Stomach smooth muscle (tissue), 2 donors: ENCODE results near the gene CD320.
A peak's percentile ranks its signal among the peaks of the same experiment; 100 is the strongest.
"Not testable (repeated sequence)": the region's sequence is repeated elsewhere in the genome, so short reads cannot be mapped to it uniquely, and the experiment has no call there.

ENCODE experiments used
- H3K27ac ChIP-seq: one replicate; pipeline ENCODE4 v1.7.0; 2013; ENCODE audit warnings: mild to moderate bottlenecking, low read length, inconsistent platforms
- H3K27me3 ChIP-seq, 2 donors: one replicate each; pipeline ENCODE4 v1.7.0; 2013; ENCODE audit warnings: low read length in 2 of 2; ENCODE audit not compliant: insufficient read depth in 2 of 2, control insufficient read depth in 1 of 2
- H3K36me3 ChIP-seq, 2 donors: one replicate each; pipeline ENCODE4 v1.7.0; 2013; ENCODE audit warnings: low read length in 2 of 2; ENCODE audit not compliant: control insufficient read depth in 2 of 2, insufficient read depth in 2 of 2
- H3K4me1 ChIP-seq: one replicate; pipeline ENCODE4 v1.7.0; 2013; ENCODE audit warnings: low read length; ENCODE audit not compliant: control insufficient read depth, insufficient read depth
- H3K4me3 ChIP-seq, 2 donors: one replicate each; pipeline ENCODE4 v1.7.0; 2013; ENCODE audit warnings: low read length in 2 of 2
- H3K9ac ChIP-seq, 2 donors: one replicate each; pipeline ENCODE4 v1.7.0; 2013; ENCODE audit warnings: low read length in 2 of 2, mild to moderate bottlenecking in 1 of 2
- H3K9me3 ChIP-seq, 2 donors: one replicate each; pipeline ENCODE4 v1.7.0; 2013; ENCODE audit warnings: low read length in 2 of 2; ENCODE audit not compliant: control insufficient read depth in 2 of 2
- donor health status: healthy.
- donor health status: Pancreatic carcinoma.

Gene CD320

DNA sequence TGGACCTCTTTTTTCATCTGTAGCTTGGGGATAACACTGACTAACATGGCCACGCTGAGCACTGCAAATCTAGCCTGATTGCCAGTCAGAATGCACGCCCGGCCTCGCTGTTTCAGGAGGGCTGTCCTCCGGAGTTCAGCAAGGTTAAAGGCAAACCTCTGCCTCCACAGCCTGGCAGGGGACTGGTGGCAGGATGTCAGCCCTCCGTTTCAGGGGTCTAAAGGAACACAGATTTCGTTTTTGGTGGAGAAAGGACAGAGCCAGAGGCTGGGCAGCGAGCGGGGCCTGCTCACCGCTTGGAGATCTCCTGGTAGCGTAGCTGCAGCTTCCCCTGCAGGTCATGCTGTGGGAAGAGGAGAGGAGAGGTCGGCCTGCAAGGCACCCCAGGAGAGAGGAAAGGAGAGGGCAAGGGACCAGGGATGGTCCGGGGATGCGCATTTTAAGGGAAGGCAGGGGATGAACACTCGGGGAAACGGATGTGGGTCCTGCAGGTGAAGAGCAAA lies 12.5 kb upstream of the CD320 start:
- Histone ChIP-seq H3K9ac (peak overlapping the region; percentile 98 to 99), H3K4me3 (peak overlapping the region; percentile 95 to 99), H3K36me3 (peaks cover 10 to 14% of the 10 kb centered on the region in 2 donors), H3K9me3 (no peaks in the 10 kb centered on the region), H3K27ac (peak overlapping the region; percentile 88), H3K27me3 (no peaks in the 10 kb centered on the region), H3K4me1 (peaks cover 22% of the 10 kb centered on the region)

DNA sequence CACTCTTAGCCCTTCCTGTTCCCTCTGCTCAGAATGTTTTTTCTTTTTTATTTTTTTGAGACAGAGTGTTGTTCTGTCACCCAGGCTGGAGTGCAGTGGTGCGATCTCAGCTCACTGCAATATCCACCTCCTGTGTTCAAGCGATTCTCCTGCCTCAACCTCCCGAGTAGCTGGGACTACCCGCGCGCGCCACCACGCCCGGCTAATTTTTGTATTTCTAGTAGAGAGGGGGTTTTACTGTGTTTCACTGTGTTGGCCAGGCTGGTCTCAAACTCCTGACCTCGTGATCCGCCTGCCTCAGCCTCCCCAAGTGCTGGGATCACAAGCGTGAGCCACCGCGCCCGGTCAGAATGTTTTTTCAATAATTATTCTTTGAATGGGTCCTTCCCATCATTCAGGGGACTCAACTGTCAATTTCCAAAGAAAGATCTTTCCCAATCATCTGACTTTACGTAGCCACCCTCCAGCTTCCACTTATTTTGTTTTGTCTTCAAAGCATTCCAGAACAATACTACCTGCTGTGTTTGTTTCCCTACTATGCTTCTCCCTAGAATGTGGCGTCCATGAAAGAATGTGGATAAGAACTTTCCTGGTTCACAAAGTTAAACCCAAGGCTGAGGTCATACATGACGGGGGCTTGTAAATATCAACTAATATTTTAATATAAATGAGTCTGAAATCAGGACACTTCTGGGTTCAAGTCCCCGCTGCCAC lies 11.8 kb upstream of the CD320 start:
- H3K9ac ChIP-seq = peak overlapping the region; percentile 98 to 99
- peaks cover 22% of the 10 kb centered on the region for H3K4me1 ChIP-seq
- no peak overlapping the region for H3K27ac ChIP-seq
- H3K9me3 ChIP-seq = no peaks in the 10 kb centered on the region
- H3K27me3 ChIP-seq = no peaks in the 10 kb centered on the region
- H3K4me3 ChIP-seq = peak overlapping the region; percentile 95 to 99
- peaks cover 13 to 18% of the 10 kb centered on the region in 2 donors for H3K36me3 ChIP-seq

DNA sequence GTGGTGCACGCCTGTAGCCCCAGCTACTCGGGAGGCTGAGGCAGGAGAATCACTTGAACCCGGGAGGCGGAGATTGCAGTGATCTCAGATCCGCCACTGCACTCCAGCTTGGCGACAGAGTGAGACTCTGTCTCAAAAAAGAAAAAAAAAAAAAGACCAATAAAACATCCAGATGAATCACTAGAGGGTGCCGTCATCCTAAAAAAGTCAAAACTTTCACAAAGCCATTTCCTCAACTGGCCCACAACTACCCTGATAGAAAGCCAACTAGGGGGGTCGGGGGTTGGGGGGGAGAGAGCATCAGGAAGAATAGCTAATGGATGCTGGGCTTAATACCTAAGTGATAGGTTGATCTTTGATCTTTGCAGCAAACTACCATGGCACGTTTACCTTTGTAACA lies 10.7 kb upstream of the CD320 start:
- not testable (repeated sequence) for H3K27me3 ChIP-seq, H3K4me3 ChIP-seq, H3K9me3 ChIP-seq, H3K27ac ChIP-seq, H3K9ac ChIP-seq
- Histone ChIP-seq H3K36me3 (peaks cover 15 to 25% of the 10 kb centered on the region in 2 donors), H3K4me1 (peaks cover 22% of the 10 kb centered on the region)

DNA sequence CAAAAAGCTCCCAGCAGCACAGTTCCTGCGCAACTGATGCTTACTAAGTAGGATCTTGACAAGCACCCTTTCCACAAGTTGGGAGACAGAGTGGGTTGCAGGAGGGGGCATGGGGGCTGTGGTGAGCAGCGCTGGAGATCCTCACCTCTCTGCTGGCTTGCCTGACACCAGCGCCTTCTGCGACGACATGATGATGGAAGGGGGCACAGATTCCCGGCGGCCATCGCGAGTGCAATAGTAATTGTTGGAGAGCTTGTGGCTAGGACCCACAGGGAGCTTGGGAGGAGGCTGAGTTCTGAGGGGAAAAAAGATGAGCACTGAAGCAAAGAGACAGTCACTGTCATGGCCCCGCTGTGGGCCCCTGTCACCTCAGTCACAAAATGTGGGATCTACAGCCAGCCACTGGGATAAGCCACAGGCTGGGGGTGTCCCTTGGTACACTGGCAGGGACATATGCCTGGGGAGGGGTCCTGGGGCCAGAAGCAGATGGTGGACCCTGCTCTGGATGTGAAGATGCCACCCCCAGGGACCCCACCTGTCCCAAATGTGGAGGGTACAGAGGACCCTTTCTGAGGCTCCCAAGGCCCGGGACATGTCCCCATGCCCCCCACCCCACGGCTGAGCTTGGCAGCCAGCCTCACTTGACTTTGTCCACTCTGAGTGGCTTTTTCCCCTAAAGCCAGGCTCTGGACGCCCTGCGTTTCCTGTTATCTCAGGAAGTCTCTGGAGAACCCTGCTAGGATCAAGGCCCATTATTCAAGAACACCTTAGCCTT lies 8.4 kb upstream of the CD320 start:
- Histone ChIP-seq H3K9me3 (no peaks in the 10 kb centered on the region), H3K27me3 (no peaks in the 10 kb centered on the region), H3K36me3 (peaks cover 11 to 26% of the 10 kb centered on the region in 2 donors), H3K4me3 (no peak overlapping the region), H3K27ac (no peak overlapping the region), H3K4me1 (peaks cover 10% of the 10 kb centered on the region), H3K9ac (no peak overlapping the region)

DNA sequence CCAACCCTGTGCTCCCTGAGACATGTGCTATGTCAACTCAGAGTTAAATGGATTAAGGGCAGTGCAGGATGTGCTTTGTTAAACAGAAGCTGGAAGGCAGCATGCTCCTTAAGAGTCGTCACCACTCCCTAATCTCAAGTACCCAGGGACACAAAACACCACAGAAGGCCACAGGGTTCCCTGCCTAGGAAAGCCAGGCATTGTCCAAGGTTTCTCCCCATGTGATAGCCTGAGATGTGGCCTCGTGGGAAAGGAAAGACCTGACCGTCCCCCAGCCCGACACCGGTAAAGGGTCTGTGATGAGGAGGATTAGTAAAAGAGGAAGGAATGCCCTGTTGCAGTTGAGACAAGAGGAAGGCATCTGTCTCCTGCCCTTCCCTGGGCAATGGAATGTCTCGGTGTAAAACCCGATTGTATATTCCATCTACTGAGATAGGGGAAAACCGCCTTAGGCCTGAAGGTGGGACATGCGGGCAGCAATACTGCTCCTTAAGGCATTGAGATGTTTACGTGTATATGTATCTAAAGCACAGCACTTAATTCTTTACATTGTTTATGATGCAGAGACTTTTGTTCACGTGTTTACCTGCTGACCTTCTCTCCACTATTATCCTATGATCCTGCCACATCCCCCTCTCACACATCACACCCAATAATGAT lies 7.0 kb upstream of the CD320 start:
- H3K4me3 ChIP-seq, H3K27me3 ChIP-seq, H3K27ac ChIP-seq, H3K4me1 ChIP-seq, H3K9me3 ChIP-seq, H3K9ac ChIP-seq: not testable (repeated sequence)
- H3K36me3 ChIP-seq = peaks cover 14 to 34% of the 10 kb centered on the region in 2 donors

DNA sequence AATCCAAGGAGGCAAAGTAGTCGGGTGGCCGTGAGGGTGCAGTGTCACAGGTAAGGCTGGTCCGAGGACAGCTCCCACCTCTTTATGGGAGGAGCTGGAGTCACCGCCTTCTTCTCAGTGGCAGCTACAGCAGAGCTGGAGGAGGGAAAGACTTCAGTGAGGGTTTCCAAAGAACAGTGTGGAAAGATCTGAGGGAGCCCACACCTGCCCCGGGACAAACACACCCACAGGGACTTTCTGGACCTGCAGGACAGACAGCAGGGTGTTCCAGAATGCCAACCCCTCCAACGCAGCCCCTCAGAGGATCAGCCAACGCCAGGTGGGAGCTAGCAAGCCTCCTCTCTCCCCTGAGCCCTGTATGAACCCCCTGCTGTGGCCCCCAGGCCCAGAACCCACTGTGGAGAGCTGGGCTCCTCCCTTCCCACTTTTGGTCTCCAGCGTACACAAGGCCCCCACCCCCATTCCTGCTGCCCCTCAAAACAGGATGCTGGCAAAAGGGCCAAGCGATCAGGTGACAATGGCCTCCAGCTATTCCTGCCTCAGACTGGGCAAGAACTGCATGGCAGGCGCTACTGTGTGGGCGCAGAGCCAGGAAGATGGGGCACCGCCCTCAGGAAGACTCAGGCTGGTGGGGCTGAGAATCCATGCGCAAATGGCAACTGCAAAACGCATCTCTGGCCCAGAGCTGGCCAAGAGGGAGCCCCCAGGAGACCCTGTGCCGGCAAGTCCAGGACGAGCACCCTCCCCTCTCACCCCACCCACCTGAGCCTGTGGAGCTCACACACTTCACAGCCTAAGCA lies 3.5 kb upstream of the CD320 start:
- Histone ChIP-seq H3K27me3 (no peaks in the 10 kb centered on the region), H3K9ac (no peak overlapping the region), H3K9me3 (no peaks in the 10 kb centered on the region), H3K4me3 (no peak overlapping the region), H3K27ac (no peak overlapping the region), H3K4me1 (peaks cover 22% of the 10 kb centered on the region), H3K36me3 (peaks cover 14 to 38% of the 10 kb centered on the region in 2 donors)

DNA sequence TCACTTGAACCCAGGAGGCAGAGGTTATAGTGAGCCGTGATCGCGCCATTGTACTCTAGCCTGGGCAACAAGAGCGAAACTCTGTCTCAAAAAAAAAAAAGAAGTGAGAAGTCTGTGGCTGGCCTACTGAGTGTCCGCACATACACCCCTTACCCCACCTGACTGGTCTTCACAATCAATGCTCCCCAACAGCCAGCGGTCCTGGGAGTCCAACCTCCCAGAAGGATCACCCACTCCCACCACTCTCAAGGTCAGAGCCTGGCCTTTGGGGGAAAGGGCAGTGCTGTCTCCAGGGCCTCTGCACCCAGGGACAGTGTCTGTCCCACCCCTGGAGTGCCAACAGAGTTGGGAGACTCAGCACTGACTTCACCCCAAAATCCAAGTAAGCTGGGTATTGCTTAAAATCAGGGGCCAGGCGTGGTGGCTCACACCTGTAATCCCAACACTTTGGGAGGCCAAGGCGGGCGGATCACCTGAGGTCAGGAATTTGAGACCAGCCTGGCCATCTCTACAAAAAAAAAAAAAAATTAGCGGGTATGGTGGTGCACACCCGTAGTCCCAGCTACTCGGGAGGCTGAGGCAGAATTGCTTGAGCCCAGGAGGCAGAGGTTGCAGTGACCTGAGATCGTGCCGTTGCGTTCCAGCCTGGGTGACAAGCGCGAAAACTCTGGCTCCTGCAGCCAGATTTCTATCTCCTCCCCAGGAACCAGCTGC lies 2.3 kb upstream of the CD320 start:
- Histone ChIP-seq H3K27me3 (no peaks in the 10 kb centered on the region), H3K36me3 (peaks cover 9 to 33% of the 10 kb centered on the region in 2 donors), H3K27ac (no peak overlapping the region), H3K9me3 (no peaks in the 10 kb centered on the region), H3K9ac (no peak overlapping the region), H3K4me1 (peaks cover 22% of the 10 kb centered on the region), H3K4me3 (no peak overlapping the region)

DNA sequence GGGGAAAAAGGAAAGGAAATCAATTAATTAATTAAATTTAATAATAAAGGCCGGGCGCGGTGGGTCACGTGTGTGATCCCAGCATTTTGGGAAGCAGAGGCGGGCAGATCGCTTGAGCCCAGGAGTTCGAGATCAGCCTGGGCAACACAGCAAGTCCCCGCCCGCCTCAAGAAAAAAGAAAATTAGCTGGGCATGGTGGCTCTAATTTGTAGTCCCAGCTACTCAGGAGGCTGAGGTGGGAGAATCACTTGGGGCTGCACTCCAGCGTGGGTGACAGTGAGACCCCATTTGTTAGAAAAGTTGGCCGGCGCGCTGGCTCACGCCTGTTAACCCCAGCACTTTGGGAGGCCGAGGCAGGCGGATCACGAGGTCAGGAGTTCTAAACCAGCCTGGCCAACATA lies 733 bp upstream of the CD320 start:
- Histone ChIP-seq H3K27me3 (no peaks in the 10 kb centered on the region), H3K36me3 (peaks cover 4 to 22% of the 10 kb centered on the region in 2 donors), H3K9ac (no peak overlapping the region), H3K9me3 (no peaks in the 10 kb centered on the region), H3K4me1 (peaks cover 22% of the 10 kb centered on the region), H3K4me3 (peak overlapping the region in 1 of 2 donors; percentile 84), H3K27ac (no peak overlapping the region)

DNA sequence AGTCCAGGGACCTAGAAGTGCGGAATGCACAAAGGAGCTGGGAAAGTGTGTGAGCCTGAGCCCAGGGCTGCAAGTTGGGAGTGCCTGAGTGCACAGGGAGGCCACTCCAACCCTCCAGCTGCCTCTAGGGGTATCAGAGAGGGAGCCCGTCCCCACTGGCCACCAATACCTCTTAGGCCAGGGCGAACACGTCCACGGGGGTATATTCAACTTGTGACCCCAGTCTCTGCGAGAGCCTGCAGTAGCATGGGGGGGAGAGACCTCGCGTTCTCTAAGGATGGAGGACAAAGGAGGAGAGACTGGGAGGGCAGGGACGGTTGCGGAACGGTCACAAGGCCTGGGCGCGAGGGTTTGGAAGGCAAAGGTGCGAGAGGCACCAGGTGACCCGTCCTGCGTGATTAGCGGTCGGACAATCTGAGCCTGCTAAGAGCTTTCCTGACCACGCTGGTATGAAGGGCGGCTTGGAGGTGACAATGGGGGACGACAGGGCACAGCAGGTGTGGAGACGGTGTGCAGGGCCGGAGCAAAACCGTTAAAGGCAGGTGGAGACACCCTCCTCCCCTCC lies 676 bp downstream of the CD320 start:
- no peaks in the 10 kb centered on the region for H3K9me3 ChIP-seq
- H3K27ac ChIP-seq = no peak overlapping the region
- H3K27me3 ChIP-seq = no peaks in the 10 kb centered on the region
- H3K4me3 ChIP-seq = peak overlapping the region; percentile 61 to 84
- peak overlapping the region; percentile 24 to 60 for H3K9ac ChIP-seq
- H3K4me1 ChIP-seq = peaks cover 22% of the 10 kb centered on the region
- peaks cover 4 to 19% of the 10 kb centered on the region in 2 donors for H3K36me3 ChIP-seq
